ENCODE results near the gene TMEM167B.
"Not testable (repeated sequence)": the region's sequence is repeated elsewhere in the genome, so short reads cannot be mapped to it uniquely, and the experiment has no call there.

The TMEM167B gene

DNA sequence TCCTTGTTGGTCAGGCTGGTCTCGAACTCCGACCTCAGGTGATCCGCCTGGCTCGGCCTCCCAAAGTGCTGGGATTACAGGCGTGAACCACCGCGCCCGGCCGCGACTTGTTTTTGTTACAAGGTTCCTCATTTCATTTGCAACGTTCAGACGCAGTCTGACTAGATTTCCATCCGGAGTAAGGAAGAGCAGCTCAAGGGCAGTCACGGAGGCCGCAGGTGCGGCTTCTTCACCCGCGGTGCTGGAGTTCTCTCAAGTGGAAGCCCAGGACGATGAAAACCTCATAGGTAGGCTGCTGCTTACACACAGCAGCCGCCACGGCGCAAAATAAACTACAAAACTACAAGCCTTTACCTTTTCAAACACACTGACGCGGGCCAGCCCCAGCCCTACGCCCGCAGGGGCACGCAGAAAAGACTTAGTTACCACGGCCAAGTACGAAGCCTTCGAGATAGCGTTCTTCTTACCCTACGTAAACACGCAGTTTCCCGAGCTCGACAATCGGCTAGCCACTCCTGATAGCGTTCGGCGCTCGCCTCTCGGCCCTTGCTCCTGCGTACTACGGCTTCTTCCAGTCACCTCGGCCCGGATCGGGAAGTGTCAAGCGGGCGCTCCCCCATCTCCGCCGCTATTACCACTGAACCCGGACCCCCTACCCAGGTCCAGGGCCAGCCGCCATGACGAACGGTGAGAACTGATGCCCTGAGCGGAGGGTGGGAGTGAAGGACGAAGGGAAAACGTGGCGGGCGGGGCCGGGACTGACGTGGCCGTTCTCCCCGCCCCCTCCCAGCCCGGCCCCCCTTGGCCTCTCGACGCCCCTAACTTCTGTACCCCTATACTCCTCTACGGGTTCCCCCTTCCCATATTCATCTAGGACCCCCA, at the start of gene TMEM167B:
Gene TMEM167B (plus strand): TSS at position 569 of the 882 bp plus-strand sequence. CDS start 109 bp downstream, at position 678.
- DNase-seq: peak; percentile 40 to 94 (median 88)

DNA sequence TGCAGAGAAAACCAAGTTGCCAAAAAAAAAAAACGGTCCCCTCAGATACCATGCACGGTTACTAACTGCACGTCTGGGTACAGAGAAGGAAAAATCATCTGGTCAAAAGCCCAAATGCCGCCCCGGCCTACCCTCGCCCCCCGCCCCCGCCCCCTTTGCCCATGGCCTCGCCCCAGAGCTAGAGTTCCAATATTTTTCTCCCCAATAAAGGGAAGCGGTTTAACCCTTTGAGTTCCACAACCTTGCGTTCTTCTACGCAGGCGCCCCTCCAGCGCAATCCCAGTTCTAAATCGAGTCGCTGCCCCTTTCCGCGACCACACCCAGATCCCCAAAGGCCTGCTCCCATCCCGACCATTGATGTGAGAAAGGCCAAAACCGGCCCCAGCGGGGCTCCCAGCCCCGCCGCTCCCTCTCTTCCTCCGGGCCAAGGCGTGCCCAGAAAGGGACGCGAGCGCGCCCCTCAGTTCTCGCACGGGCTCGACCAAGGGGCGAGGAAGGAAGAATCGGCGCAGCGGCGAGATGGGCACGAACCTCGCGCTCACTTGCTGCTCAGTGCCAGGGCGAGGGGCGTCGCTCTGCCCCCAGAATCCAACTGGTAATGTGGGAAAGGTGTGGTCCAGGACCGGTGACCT, 49.5 kb upstream of the TMEM167B start:
- DNase-seq: peak in 43 of 58 donors; percentile 5 to 67 (median 33)

DNA sequence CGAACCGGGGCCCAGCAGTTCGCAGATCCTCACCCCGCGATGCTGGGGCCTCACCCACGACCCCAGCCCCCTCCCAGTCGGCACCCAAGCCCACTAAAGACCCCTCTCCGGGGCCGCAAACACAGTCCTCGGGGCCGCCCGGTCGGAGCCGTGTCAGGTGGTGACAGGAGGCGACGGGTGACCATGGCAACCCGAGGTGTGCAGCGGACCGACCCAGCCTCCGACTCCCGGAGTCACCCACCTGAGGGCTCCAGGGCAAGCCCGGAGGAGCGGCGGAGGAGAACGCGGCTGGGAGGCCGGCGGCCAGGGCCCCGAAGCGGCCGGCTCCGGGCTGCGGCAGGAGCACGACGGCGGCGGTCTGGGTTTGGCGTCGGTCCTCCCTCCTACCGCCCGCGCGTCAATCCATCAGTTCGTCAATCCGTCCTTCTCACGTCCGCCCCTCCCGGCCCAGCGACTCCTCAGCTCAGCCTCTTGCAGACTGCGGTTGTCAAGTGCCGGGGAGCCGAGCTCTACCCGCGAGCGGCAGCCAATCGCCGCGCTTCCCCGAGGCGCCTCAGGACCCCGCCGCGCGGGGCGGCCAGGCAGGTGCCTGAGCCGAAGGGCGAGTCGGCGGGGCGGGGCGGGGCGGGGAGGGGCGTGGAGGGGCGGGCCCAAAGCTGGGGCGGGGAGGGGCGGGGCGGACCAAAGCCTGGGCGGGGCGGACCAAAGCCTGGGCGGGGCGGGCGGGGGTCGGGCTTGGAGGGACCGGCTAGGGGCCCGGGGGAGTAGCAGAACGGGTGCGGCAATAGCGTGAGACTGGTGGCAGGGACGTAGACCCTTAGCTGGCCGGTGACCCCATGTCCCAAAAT, 48.7 kb upstream of the TMEM167B start, which contains the start of gene WDR47:
Gene WDR47 (minus strand): TSS at position 482 of the 848 bp plus-strand sequence. CDS start 18,590 bp downstream, outside the sequence.
- peak; percentile 42 to 97 (median 91) for DNase-seq

DNA sequence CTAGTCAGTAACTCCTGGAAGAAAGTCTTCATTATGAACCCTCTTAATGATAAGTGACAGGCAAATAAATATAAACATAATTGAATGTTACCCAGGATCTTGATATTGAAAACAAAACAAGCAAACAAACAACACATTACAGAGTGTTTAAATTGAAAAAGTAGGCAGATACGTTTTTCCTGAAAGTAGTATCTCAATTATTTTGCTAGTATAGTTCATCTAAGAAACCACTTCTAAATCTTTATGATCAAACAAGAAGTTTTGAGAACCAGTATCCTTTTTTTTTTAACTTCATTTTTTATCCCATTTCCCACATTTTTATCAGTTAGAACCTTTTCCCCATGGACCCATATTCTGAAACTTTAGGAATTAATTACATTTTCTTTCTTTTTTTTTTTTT, 45.0 kb upstream of the TMEM167B start:
- DNase-seq: no peak

DNA sequence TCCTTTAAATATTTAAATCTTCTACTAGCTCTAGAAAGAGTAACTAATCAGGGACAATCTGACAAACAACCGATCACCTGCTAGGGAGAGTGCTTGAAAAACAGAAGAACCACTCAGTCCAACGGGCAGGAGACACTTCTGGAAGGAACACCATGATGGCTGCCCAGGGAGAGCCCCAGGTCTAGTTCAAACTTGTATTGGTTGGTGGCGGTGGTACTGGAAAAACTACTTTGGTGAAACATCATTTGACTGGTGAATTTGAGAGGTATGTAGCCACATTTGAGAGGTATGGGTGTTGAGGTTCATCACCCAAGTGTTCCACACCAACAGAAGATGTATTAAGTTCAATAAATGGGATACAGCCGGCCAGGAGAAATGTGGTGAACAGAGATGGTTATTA, 43.9 kb upstream of the TMEM167B start:
- DNase-seq: no peak

DNA sequence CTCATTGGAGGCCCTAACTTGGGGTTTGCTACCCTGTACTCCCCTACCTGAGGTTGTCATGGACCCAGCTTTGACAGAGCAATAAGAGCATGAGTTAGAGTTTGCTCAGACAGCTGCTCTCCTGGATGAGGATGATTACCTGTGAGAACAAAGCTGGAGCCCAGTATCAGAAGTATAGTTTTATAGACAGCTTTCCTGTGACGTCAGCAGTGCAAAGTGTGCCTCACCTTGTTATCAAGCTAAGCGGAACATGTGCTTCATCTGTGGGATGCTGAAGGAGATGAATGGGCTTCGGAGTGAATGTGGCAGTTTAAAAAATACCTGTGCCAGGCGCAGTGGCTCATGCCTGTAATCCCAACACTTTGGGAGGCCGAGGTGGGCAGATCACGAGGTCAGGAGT, 43.2 kb upstream of the TMEM167B start:
- no peak for DNase-seq

DNA sequence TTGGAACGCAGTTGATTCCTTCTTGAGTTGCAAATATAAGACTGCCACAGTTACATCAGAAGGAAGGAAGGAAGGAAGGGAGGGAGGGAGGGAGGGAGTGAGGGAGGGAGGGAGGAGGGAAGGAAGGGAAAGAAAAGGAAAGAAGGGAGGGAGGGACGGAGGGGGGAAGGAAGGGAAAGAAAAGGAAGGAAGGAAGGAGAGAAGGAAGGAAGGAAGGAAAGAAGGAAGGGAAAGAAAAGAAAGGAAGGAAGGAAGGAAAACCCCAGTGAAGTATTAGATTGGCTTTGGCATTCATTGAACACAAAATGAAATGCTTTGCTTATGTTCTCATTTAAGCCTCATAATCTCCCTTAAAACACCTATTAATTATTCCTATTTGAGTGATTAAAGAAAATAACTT, 42.2 kb upstream of the TMEM167B start:
- no peak for DNase-seq

DNA sequence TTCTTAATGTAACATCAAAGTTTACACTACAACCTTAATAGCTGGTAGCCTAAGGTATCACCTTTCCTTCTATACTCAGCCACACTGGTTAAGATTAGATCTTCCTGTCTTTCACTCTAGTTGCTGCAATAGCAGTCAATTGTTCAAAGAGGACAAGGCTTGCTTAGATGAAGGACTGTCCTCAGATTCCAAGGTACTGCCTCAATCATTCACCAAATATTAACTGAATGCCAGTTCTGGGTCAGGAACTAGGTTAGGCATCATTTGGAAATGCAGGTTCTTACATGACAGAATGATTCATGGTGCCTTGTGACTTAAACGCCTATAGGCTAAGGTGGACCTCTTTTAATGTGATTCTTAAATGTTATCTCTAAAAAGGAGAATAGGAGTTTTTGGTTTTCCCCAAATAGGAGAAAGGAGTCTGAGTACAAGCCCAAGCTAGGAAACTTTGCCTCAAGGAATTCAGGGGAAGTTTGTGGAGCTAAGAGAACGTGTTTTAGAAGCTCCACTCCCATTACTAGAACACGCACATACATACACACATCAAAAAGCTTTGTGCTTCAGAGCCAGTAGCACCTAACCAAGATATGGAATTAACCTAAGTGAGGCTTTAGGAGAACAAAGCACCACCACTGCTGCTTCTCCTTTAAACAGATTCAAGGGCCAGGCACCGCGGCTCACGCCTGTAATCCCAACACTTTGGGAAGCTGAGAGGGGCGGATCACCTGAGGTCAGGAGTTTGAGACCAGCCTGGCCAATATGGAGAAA, 40.2 kb upstream of the TMEM167B start:
- DNase-seq: no peak

DNA sequence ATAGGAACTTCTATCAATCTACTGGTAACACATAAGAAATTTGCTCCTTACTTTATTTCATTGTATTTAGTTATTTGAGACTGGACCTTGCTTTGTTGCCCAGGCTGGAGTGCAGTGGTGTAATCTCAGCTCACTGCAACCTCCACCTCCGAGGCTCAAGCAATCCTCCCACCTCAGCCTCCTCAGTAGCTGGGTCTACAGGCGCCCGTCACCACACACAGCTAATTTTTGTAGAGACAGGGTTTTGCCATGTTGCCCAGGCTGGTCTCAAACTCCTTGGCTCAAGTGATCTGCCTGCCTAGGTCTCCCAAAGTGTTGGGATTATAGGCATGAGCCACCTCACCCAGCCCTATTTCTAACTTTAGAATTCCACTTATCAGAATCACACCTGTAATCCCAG, 38.4 kb upstream of the TMEM167B start:
- not testable (repeated sequence) for DNase-seq

DNA sequence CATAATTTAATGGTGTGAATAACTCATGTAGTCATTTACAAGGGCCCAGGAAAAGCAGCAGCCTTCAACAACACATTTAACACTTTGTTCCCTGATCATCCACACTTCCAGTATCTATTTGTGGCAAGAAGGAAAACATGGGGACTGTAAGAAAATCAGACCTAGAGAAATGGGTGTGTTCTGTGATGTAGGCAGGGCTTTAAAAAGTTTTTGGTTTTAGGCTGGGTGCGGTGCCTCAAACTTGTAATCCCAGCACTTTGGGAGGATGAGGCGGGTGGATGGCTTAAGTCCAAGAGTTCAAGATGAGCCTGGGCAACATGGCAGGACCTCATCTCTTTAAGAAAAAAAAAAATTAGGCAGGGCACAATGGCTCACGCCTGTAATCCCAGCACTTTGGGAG, 34.5 kb upstream of the TMEM167B start:
- no peak for DNase-seq

DNA sequence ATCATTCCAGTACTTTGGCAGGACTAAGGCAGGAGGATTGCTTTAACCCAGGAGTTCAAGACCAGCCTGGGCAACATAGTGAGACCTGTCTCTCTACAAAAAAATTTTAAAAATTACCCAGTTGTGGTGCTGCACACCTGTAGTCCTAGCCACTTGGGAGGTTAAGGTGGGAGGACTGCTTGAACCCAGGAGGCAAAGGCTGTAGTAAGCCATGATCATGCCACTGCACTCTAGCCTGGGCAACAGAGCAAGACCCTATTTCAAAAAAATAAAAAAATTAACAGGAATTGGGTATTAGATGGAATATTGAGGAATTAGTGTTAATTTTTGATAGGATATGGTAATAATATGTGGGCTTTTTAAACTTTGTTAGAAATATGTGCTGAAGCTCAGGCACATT, 31.5 kb upstream of the TMEM167B start:
- no peak for DNase-seq

DNA sequence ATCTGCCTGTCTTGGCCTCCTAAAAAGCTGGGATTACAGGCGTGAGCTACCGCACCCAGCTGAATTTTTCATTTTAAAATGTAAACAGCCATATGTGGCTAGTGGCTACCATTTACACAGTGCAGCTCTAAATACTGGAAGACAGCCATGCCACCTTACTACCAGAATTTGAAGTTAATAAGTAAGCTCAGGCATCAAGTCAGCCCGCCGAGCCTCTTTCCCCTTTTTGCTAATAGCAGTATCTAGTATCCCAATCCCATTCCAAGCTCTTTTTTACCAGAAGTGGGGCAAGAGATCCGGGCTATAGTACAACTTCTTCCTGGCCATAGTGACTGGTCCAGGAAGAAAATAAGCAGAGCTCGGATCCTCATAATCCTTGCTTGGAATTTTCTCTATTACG, 29.9 kb upstream of the TMEM167B start:
- no peak for DNase-seq

DNA sequence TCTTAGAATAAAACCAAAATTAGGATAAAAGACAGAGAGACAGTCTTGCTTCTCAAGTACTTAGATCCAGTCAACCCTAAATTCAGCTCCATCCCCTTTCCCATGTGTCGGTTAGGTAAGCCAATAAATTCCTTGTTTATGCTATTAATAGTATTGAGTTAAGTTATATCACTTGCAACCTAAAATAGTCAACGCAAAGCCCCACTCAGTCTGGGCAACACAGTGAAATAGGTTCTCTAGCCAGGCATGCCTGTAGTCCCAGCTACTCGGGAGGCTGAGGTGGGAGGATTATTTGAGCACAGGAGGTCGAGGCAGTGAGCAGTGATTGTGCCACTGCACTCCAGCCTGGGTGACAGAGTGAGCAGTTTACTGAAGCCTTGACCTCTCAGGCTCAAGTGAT, 29.4 kb upstream of the TMEM167B start:
- DNase-seq: no peak

DNA sequence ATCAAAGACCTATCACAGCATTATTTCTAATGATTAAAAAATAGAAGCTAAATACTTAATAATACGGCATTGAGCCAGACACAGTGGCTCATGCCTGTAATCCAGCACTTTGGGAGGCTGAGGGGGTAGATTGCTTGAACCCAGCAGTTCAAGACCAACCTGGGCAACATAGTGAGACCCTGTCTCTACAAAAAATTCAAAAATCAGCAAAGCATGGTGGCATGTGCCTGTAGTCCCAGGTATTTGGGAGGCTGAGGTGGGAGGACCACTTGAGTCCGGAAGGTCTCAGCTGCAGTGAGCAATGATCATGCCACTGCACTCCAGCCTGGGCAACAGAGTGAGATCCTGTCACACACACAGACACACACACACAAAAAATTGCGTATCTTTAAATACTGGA, 25.4 kb upstream of the TMEM167B start:
- DNase-seq: no peak

DNA sequence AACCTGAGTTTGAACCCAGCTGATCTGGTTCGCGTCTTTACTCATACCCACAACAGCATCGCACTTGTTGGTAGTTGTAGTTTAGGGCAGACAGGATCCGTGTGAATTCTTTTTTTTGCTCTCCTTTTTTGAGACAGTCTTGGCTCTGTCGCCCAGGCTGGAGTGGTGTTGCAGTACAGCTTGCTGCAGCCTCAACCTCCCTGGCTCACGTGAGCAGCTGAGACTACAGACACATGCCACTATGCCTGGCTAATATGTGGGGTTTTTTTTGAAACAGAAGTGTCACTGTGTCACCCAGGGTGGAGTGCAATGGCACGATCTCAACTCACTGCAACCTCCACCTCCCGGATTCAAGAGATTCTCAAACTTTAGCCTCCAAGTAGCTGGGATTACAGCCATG, 22.7 kb upstream of the TMEM167B start:
- DNase-seq: no peak

DNA sequence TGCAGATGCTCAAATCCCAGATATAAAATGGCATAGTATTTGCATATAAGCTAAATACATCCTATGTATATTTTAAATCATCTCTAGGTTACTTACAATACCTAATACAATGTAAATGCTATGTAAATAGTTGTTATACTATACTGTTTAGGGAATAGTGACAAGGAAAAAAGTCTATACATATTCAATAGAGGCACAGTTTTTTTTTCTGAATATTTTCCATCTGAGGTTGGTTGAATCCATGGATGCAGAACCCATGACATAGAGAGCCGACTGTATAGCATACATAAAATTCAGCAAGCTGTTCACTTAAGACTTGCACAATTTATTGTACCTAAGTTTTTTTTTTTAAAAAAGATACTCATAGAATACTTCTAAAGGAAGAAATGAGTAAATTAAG, 21.3 kb upstream of the TMEM167B start:
- DNase-seq: no peak

DNA sequence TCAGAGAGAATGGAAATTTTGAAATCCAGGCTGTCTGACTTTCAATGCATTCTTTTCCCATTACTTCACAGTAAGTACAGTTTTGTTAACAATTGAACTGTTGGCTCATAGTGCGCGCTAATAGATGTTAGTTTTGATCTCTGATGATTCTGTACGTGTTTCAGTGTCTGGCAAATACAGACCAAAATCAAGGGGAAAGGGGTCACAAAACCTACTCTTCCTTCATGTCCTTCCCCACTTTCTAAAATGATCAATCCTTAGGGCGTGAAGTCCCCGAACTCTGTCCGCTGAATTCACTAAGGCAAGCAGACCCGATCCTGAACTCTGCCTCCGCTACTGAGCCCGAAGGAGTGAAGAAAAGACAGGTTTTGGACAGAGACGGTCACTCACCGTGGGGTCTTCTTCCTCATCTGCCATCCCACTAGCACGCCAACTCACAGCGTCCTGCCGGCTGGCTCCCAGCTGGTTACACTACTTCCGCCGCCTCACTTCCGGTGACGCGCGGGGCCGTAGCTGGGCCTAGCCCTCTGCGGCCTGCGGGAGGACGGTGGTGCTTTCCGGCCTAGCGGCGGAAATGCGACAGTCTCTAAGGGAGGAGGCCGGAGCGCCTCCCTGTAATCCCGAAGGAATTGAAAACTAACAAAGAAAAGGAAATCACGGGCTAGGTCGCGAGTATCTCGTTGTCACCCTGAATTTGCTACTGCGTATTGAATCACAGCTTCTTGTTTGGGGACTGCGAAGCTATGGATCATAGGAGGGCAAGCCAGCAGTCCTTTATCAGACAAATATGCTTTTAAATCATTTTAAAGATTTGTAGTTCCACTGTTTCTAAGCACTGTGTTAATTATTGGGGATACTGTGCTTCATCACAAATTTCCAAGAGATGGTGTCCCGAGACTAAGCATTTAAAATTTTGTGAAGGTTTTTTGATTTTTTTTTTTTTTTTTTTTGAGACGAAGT, 14.8 kb upstream of the TMEM167B start, which contains the start of gene TAF13:
Gene TAF13 (minus strand): TSS at position 473 of the 960 bp plus-strand sequence. CDS start 56 bp downstream, at position 417.
- DNase-seq: peak; percentile 44 to 97 (median 92)

DNA sequence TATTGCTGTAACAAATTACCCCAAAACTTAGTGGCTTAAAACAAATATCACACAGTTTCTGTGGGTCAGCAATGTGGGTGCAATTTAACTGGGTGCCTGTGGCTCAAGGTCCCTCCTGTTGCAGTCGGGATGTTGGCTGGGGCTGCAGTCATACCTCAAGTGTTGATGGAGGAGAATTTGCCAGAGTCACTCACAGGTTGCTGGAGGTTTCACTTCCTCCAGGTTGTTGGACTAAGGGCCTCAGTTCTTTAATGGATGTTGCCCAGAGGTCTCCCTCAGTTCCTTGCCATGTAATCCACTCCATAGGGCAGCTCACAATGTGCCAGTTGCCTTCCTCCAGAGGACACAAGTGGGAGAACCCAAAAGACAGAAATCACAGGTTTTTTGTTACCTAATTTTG, 12.2 kb upstream of the TMEM167B start:
- no peak for DNase-seq

DNA sequence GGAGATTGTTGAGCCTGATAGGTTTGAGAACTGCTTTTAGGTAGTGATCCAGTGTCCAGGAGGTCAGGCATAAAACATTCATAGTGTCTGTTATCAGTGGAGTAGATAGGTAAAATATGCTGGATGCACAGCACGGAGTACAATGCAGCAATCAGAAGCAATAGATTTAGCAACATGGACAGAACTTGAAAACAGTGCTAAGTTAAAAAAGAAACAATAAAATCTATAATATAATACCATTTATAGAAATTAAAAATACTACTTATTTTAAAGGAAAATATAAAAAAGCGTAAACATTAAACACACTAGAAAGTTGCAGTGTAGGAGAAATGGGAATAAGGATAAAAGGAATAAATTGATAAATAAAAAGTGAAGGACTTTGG, 11.3 kb upstream of the TMEM167B start:
- no peak for DNase-seq

Data from anterior cingulate cortex (tissue), 58 donors.